ENCODE measurements around the gene COL27A1.

The COL27A1 gene

DNA sequence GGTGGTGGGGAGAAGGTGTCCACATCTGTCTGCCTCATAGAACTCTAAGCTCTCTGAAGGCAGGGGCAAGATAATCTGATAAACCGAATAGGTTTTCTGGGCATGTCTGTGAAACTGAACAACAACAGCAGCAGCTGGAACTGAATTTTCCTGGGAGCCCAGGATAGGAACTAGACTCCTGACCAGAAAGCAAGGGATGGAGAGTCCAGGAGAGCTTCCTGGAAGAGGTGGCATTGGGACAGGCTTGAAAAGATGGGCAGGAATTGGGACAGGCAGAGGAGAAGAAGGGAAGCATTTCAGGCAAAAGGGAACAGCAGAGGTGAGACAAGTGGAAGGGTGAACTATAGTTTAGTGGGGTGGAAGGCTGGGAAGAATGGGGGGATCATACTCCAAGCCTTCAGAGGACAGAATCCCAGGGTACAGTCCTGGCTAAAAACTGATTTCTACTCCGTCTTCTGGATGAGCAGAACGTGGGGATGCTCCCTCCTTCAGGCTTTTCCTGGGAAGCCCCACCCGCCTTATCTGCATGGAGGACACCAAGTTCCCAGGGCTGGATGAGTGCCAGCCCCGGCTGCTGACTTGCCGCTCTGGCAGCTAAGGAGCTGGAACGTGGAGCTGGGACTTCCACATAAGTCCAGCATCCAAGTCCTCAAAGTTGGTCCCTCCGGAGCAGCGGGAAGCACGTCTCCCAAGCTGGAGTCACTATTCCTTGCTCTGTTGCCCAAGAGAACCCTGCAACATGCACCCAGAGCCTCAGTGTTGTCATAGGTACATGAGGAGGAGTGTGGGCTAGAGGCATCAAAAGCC, 42.4 kb upstream of the COL27A1 start:
- TF ChIP-seq, protein P1, sequence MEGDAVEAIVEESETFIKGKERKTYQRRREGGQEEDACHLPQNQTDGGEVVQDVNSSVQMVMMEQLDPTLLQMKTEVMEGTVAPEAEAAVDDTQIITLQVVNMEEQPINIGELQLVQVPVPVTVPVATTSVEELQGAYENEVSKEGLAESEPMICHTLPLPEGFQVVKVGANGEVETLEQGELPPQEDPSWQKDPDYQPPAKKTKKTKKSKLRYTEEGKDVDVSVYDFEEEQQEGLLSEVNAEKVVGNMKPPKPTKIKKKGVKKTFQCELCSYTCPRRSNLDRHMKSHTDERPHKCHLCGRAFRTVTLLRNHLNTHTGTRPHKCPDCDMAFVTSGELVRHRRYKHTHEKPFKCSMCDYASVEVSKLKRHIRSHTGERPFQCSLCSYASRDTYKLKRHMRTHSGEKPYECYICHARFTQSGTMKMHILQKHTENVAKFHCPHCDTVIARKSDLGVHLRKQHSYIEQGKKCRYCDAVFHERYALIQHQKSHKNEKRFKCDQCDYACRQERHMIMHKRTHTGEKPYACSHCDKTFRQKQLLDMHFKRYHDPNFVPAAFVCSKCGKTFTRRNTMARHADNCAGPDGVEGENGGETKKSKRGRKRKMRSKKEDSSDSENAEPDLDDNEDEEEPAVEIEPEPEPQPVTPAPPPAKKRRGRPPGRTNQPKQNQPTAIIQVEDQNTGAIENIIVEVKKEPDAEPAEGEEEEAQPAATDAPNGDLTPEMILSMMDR (IDR thresholded peaks at IDR 0.05; ENCODE audit: insufficient read depth, missing control alignments) = no peak
- FAIRE-seq (no peak), DNase-seq (ENCODE audit: insufficient read length, low spot score) (no peak)

DNA sequence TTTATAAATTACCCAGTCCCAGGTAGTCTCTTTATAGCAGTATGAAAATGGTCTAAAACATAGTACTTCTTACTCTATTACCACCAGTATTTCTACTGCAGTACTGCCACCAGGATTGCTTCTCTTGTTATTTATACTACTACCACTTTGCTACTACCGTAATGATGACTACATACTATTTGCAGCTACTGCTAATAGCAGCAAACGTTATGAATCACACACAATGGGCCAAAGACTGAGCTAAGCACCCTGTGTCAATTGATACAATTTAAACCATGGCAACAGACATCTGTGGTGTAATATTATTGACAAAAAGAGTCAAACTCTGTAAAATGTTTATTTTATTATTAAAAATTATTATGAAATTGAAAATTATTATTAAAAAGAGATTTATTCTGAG, 41.0 kb upstream of the COL27A1 start:
- FAIRE-seq = no peak
- TF ChIP-seq, protein P1 (IDR thresholded peaks at IDR 0.05; ENCODE audit: insufficient read depth, missing control alignments) = no peak
- DNase-seq (ENCODE audit: insufficient read length, low spot score) = no peak

DNA sequence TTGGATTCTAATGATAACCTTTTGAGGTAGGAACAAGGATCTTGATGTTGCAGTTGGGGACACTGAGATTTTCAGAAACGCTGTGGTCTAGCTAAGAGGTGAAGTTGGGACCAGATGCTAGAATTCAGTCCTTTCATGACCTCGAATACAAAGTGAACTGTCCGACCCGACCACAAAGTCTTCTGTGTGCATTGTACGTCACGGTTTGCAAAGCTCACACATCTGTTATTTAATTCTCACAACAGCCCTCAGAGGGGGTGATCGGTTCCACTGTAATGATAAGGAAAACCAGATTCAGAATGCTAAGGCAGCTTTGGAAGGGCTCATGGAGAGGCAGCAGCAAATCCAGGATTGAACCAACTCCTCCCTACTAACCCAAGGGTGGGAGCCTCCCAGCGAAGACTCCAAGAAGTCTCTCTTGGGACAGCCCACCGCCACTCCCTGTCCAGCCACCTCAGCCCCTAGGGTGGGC, 39.6 kb upstream of the COL27A1 start:
- DNase-seq (ENCODE audit: insufficient read length, low spot score) (no peak), FAIRE-seq (no peak)
- TF ChIP-seq, protein P1 (IDR thresholded peaks at IDR 0.05; ENCODE audit: insufficient read depth, missing control alignments) = no peak

DNA sequence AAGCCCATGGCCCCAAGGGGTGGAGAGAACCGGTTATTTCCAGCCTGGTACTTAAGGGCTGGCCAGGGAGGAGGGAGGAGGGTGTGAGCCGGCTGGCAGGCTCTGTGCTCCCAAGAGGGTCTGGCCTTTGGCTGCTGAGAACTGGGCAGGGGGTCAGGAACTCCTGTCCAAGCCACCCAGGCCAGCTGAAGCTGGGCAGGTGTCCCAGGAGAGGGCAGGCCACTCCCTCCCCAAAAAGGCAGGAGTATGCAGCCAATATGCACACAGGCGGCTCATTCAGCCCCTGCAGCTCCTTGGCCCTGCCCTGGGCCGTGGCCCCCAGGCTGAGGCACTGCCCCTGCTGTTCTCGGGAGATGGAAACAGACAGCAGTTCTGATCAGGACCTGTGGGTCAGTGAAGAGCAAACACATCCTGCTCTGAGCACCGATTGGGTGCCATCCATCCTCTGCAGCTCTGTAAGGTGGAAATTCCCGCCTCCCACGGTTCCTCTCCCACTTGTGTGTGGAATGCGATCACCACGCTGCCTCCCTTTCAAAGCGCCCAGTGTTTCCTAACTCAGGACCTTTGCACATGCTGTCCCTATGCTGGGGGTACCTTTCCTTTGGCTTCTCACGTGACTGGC, 39.1 kb upstream of the COL27A1 start:
- TF ChIP-seq, protein P1 (IDR thresholded peaks at IDR 0.05; ENCODE audit: insufficient read depth, missing control alignments) = no peak
- FAIRE-seq = no peak

DNA sequence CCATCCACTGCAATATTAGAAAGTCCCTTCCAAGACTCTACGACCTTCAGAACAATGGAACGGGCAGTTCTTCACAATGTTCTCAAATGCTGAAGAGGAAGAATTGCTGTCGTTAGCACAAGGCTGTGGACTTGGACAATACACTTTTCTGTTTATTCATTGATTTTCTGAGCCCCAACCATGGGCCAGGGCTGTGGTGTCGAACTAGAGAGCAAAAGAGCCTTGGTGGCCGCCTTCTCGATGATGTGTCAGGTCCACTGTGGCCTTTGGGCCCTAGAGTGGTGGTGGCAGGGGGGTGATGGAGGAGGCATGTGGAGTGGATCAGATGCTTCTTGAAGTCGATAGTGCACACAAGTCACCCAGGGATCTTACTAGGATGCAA, 37.7 kb upstream of the COL27A1 start:
- FAIRE-seq = no peak
- no peak for DNase-seq (ENCODE audit: insufficient read length, low spot score)
- TF ChIP-seq, protein P1 (IDR thresholded peaks at IDR 0.05; ENCODE audit: insufficient read depth, missing control alignments) = no peak

More for the DNA sequence above, 39.1 kb upstream of the COL27A1 start:
- no peak for DNase-seq (ENCODE audit: insufficient read length, low spot score)

DNA sequence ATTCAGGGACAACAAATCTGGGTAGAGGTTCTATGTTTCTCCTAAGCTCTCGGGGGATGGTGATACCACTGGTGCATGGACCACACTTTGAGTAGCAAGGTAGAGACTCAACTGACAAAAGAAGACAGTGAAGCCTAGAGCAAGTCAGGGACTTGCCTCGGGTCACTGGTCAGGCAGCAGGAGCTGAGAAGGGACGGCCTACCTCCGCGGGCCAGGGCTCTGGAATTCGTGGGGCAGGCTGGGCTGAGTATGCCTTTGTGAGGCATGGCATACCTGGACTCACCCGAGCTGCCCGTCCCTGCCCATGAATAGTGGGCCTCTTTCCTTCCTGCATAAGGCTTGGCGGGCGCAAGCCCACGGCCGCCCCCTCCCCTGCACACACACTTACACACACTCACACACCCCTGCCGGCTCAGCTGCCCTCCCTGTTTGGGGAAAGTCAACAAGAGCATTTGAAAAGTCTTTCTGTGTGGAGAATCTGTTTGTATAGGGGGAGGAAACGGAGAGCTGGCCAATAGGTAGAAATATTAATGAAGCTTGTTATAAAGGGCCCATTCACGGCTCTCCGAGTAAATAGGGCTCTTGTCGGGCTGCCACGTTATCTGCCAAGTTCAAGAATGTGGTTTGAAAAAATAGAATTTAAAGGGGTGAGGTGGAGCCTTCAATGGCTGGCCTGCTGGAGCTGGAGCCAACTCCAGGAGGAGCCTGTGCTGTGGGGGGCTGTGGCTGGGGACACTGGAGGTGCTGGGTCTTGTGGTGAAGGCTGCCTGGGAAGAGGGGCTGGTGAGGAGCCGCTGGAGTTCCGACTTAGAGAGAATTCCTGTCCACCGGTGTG, 37.1 kb upstream of the COL27A1 start:
- FAIRE-seq (no peak), DNase-seq (ENCODE audit: insufficient read length, low spot score) (no peak)

More for the DNA sequence above, 37.1 kb upstream of the COL27A1 start:
- TF ChIP-seq, protein P1 (IDR thresholded peaks at IDR 0.05; ENCODE audit: insufficient read depth, missing control alignments) = no peak
